GM12878 (cell line): Measurements from ENCODE around the gene ATP2A2. TPM values are rescaled to one million over a fixed set of nuclear protein-coding genes. Genes with fewer than 3 reads are reported as not detected.

ENCODE experiments used
- ATAC-seq: fragments of 200-7000 bp; cut with Tn5 transposase; 3 replicates; pipeline ENCODE4 v1.9.1; 2020; ENCODE audit warnings: mild to moderate bottlenecking, moderate library complexity
- BruUV-seq: library from RNA; stranded (reverse); fragments of 400-500 nt; replicated peaks from 2 replicates; lab custom pipeline; 2021; lab: Mats Ljungman, UMichigan
- CTCF ChIA-PET: fragments of 300-600 bp; sonication (Branson Sonifier 250); formaldehyde crosslinking; extraction: SDS; loops from one replicate; lab custom pipeline; 2021; ENCODE audit warnings: inconsistent platforms; lab: Yijun Ruan, JAX
- POLR2A ChIA-PET: fragments of 350-600 bp; formaldehyde crosslinking; extraction: SDS; loops from one replicate; lab custom pipeline; 2021; ENCODE audit warnings: inconsistent platforms; lab: Charles Lee
- RAD21 ChIA-PET: fragments of 300-600 bp; sonication (Branson Sonifier 250); formaldehyde crosslinking; loops from one replicate; lab custom pipeline; 2023; ENCODE audit warnings: antibody characterized with exemption; ENCODE audit not compliant: unreplicated experiment; lab: Charles Lee
- SMC1A ChIA-PET: fragments of 300-600 bp; sonication (Branson Sonifier 250); formaldehyde crosslinking; loops from one replicate; lab custom pipeline; 2023; ENCODE audit not compliant: unreplicated experiment, uncharacterized antibody; lab: Charles Lee
- DNase-seq: peaks from one replicate; pipeline ENCODE4 v3.0.0-alpha.2; 2011; ENCODE audit warnings: low read depth, low spot score
- FAIRE-seq: peaks from 3 replicates; lab custom pipeline; 2011; peaks lifted over from hg19 to GRCh38; lab: Jason Lieb, UNC
- H2AFZ ChIP-seq: 2 replicates; pipeline ENCODE4 v1.6.0; 2011; ENCODE audit warnings: low read depth, low read length, control low read depth; ENCODE audit not compliant: control insufficient read depth
- H3K27ac ChIP-seq: 2 replicates; pipeline ENCODE4 v1.5.1; 2011; ENCODE audit warnings: control low read depth; ENCODE audit not compliant: control insufficient read depth, insufficient read depth
- H3K27me3 ChIP-seq, 2 experiments: replicated peaks in 1 of 2; 2 replicates each; pipeline versions ENCODE4 v1.6.0 to v1.6.1; 2011; ENCODE audit warnings: low read length in 1 of 2; ENCODE audit not compliant: control insufficient read depth in 2 of 2, insufficient read depth in 2 of 2
- H3K36me3 ChIP-seq, 2 experiments: 2 replicates each; pipeline ENCODE4 v1.5.1; 2011; ENCODE audit warnings: low read length in 1 of 2; ENCODE audit not compliant: control insufficient read depth in 2 of 2, insufficient read depth in 2 of 2
- H3K4me1 ChIP-seq: 2 replicates; pipeline ENCODE4 v1.6.1; 2011; ENCODE audit warnings: mild to moderate bottlenecking, low read length, moderate library complexity, mixed read lengths; ENCODE audit not compliant: control insufficient read depth, insufficient read depth
- H3K4me2 ChIP-seq: 2 replicates; pipeline ENCODE4 v1.6.0; 2011; ENCODE audit warnings: control low read depth; ENCODE audit not compliant: control insufficient read depth, insufficient read depth
- H3K4me3 ChIP-seq: fragments of 200-600 bp; sonication (generic); 2 replicates; pipeline ENCODE4 v1.5.1; 2016
- H3K79me2 ChIP-seq: 2 replicates; pipeline ENCODE4 v1.6.0; 2011; ENCODE audit warnings: low read length; ENCODE audit not compliant: control insufficient read depth, insufficient read depth
- H3K9ac ChIP-seq: 2 replicates; pipeline ENCODE4 v1.8.0; 2011; ENCODE audit warnings: low read length, control low read depth, mixed read lengths; ENCODE audit not compliant: control insufficient read depth, insufficient read depth
- H3K9me3 ChIP-seq: replicated peaks from 3 replicates; pipeline ENCODE4 v1.5.1; 2011; ENCODE audit warnings: mild to moderate bottlenecking, low read length; ENCODE audit not compliant: control insufficient read depth, insufficient read depth
- H4K20me1 ChIP-seq: 2 replicates; pipeline ENCODE4 v1.6.0; 2011; ENCODE audit not compliant: control insufficient read depth, insufficient read depth
- BMI1 ChIP-seq: fragments of 450-650 bp; IDR thresholded peaks from 2 replicates; pipeline ENCODE4 v1.6.1; 2016; ENCODE audit warnings: mild to moderate bottlenecking, moderate library complexity, borderline replicate concordance
- CEBPB ChIP-seq, 2 experiments: fragments of 150-350 bp in 1 of 2; IDR thresholded peaks; 2 replicates each; pipeline ENCODE4 v1.6.1; 2012 to 2014; ENCODE audit warnings: low read depth in 2 of 2, low read length in 2 of 2, borderline replicate concordance in 1 of 2, inconsistent platforms in 1 of 2
- CHD1 ChIP-seq: IDR thresholded peaks from 2 replicates; pipeline ENCODE4 v1.6.1; 2012; ENCODE audit warnings: low read depth, low read length, improper control_type of control experiment
- HCFC1 ChIP-seq: fragments of 150-350 bp; IDR thresholded peaks from 2 replicates; pipeline ENCODE4 v1.6.1; 2014; ENCODE audit warnings: low read length
- IKZF2 ChIP-seq, 2 experiments: fragments of 450-650 bp; IDR thresholded peaks; 2 replicates each; pipeline ENCODE4 v1.6.1; 2017; ENCODE audit warnings: mild to moderate bottlenecking in 2 of 2, moderate library complexity in 2 of 2
- IRF4 ChIP-seq: IDR thresholded peaks from 2 replicates; pipeline ENCODE4 v1.6.1; 2011; ENCODE audit warnings: low read depth, low read length
- MTA2 ChIP-seq: fragments of 450-650 bp; IDR thresholded peaks from 2 replicates; pipeline ENCODE4 v1.6.1; 2016; ENCODE audit warnings: low read depth, mild to moderate bottlenecking, moderate library complexity
- PAX5 ChIP-seq: IDR thresholded peaks from 2 replicates; pipeline ENCODE4 v1.6.1; 2011; ENCODE audit warnings: low read depth, low read length, borderline replicate concordance
- POLR2AphosphoS2 ChIP-seq: IDR thresholded peaks from 2 replicates; pipeline ENCODE4 v1.6.1; 2011; ENCODE audit warnings: low read depth, mild to moderate bottlenecking, low read length, improper control_type of control experiment, moderate library complexity
- SPI1 ChIP-seq: IDR thresholded peaks from 2 replicates; pipeline ENCODE4 v1.6.1; 2011; ENCODE audit warnings: low read depth, mild to moderate bottlenecking, low read length, moderate library complexity, borderline replicate concordance; ENCODE audit not compliant: insufficient read depth
- SREBF2 ChIP-seq: IDR thresholded peaks from 2 replicates; pipeline ENCODE4 v1.6.1; 2012; ENCODE audit warnings: mild to moderate bottlenecking, low read length
- YY1 ChIP-seq: IDR thresholded peaks from 2 replicates; pipeline ENCODE4 v1.6.1; 2011; ENCODE audit warnings: low read depth, mild to moderate bottlenecking, low read length
- WGBS: methylation state at CpG from one replicate; pipeline ENCODE4 v1.1.6; 2016; ENCODE audit warnings: low lambda C conversion rate; ENCODE audit not compliant: insufficient replicate concordance, insufficient coverage; ENCODE audit errors: missing lambda C conversion rate; 5-methylcytosine and 5-hydroxymethylcytosine counted together
- in situ Hi-C: fragments of 300-500 bp; cut with MboI; formaldehyde crosslinking; loops from 9 replicates; pipeline ENCODE4 v1.14.3; 2018; ENCODE audit warnings: mixed read lengths
- intact Hi-C: fragments of 100-400 bp; cut with micrococcal nuclease; formaldehyde crosslinking; loops from one replicate; pipeline ENCODE4 v1.14.2; 2022; ENCODE audit not compliant: unreplicated experiment
- polyA plus RNA-seq, 11 experiments: library from polyadenylated mRNA; depleted of rRNA in 4 of 11; unstranded in 6 of 11; stranded (reverse) in 5 of 11; fragments of >200 nt; fragmentation: Nextera tagmentation in 4 of 11; fragmentation: Illumina TruSeq in 1 of 11; extraction: Ambion mirVana in 4 of 11; extraction: Trizol in 1 of 11; gene quantifications; 1 replicate in 1 of 11; 2 replicates in 10 of 11; pipeline versions ENCODE4 v1.2.1 to v1.2.3, GENCODE V29; 2011 to 2016; ENCODE audit warnings: inconsistent platforms in 2 of 11, missing spikeins in 2 of 11, low read depth in 1 of 11
- total RNA-seq, 4 experiments: library from RNA; depleted of rRNA in 3 of 4; stranded (reverse); fragments of >200 nt in 3 of 4; fragmentation: Illumina TruSeq in 1 of 4; extraction: Trizol in 1 of 4; gene quantifications; 2 replicates each; pipeline versions ENCODE4 v1.2.1 to v1.2.3, GENCODE V29; 2013 to 2021
- TF ChIP-seq, protein P1 (sequence below): fragments of 450-650 bp; IDR thresholded peaks from 2 replicates; pipeline ENCODE4 v1.6.1; 2017; ENCODE audit warnings: mild to moderate bottlenecking, low read depth, inconsistent platforms; ENCODE audit not compliant: poor library complexity, severe bottlenecking
- TF ChIP-seq, protein P2 (sequence below): IDR thresholded peaks from 2 replicates; pipeline ENCODE4 v1.6.1; 2012; ENCODE audit warnings: low read depth, low read length, improper control_type of control experiment

ATP2A2 gene
- total and polyA plus RNA-seq, 10 of the 15 experiments (the other 5 are each of a cell fraction or from before 2014, with no cell fraction given) = 3.7 to 133 (median 34.4) TPM

DNA sequence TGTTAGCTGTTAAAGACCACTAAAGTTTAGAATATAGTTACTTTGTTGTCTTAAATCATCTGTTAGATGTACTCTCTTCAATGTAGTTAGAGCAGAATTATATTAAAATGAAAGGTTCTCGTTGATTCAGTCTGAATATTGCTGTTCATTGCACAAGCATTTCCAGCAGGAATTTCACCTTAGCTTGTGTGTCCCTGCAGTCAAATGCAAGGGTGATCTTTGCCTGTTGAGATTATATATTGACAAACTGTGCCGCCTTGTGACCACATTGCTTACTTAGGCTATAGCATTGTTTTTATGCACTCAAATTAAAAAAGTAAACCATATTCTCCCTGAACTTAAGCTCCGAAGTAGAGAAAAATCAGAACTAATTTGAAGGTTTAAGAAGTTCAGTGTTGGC is 39.5 kb downstream of the ATP2A2 start (continued):
- TF ChIP-seq IKZF2 (IDR thresholded peaks at IDR 0.05) (no peak), HCFC1 (no peak)

DNA sequence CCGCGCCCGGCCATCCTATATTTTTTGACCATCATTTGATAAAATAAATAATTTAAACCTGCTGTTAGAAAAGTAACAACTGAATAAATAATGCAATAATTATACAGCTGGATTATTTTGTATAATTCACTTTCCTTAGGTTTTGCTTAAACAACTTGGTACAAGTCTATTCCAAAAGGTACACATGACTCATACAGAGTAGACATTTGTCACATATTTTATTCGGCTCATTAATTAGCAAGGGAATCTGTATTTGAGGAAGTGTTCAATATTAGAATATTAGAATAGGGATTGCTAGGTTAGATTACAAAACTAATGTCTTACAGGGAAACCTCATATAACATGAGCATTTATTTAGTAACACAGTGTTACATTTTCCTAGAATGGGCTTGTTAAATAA is 48.7 kb downstream of the ATP2A2 start:
- in situ Hi-C loops = no loop called here
- POLR2A ChIA-PET = interaction anchor here (1.4 kb wide), 1 partner anchor 11 kb away, joined by 3 read pairs; no protein-coding TSS in a partner anchor

DNA sequence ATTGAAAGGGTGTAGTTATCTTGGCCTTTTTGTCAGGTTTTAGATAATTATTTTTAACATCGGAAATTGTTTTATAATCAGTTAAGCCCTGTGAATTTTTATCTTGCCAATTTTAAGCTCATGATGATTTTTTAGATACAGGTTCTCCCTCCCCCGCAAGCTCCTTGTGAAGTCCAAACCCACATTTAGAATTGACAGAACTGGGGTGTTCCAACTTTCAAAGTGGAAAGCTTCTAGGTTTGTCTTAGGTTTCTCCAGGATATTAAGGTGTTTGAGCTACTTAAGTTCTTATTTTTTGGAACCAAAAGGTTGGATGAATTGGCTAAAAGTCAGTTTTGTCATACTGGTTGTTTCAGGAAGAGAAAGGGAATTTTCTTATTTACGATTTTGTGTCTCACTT is 49.1 kb downstream of the ATP2A2 start:
- Histone ChIP-seq H3K4me1 (no peaks in the 10 kb centered on the region), H4K20me1 (no peaks in the 10 kb centered on the region), H3K4me3 (no peak overlapping the region), H3K79me2 (peaks cover 1% of the 10 kb centered on the region), H3K9ac (no peak overlapping the region), H3K9me3 (no peaks in the 10 kb centered on the region), H3K27ac (no peak overlapping the region), H3K36me3 (peaks cover 27 to 46% of the 10 kb centered on the region in 2 experiments), H3K27me3 (no peaks in the 10 kb centered on the region), H2AFZ (no peak overlapping the region), H3K4me2 (no peak overlapping the region)
- ATAC-seq (no peak), FAIRE-seq (no peak), DNase-seq (no peak)
- no TSS peak for BruUV-seq
- WGBS = 81% methylated on average over 3 of the region's 3 CpGs
- ChIA-PET RAD21 (interaction anchor here (1.7 kb wide), 1 partner anchor 8 kb away, joined by 4 read pairs; no protein-coding TSS in a partner anchor), POLR2A (interaction anchor here (0.6 to 1.4 kb wide), 3 partner anchors 12 to 101 kb away, joined by 3 to 4 read pairs (median 3); no protein-coding TSS in a partner anchor), CTCF (interaction anchor here (0.6 to 3.0 kb wide), 7 partner anchors 8 to 101 kb away, joined by 3 to 14 read pairs (median 3); no protein-coding TSS in a partner anchor), SMC1A (interaction anchor here (1.0 to 1.7 kb wide), 6 partner anchors 9 to 101 kb away, joined by 3 to 7 read pairs (median 4); no protein-coding TSS in a partner anchor)
- intact Hi-C loops = no loop called here
- in situ Hi-C loops = no loop called here
- no peak for TF ChIP-seq PAX5
- no peak for TF ChIP-seq SPI1
- no peak for TF ChIP-seq POLR2AphosphoS2
- TF ChIP-seq IRF4 = no peak
- TF ChIP-seq, protein P1, sequence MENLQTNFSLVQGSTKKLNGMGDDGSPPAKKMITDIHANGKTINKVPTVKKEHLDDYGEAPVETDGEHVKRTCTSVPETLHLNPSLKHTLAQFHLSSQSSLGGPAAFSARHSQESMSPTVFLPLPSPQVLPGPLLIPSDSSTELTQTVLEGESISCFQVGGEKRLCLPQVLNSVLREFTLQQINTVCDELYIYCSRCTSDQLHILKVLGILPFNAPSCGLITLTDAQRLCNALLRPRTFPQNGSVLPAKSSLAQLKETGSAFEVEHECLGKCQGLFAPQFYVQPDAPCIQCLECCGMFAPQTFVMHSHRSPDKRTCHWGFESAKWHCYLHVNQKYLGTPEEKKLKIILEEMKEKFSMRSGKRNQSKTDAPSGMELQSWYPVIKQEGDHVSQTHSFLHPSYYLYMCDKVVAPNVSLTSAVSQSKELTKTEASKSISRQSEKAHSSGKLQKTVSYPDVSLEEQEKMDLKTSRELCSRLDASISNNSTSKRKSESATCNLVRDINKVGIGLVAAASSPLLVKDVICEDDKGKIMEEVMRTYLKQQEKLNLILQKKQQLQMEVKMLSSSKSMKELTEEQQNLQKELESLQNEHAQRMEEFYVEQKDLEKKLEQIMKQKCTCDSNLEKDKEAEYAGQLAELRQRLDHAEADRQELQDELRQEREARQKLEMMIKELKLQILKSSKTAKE = no peak
- TF ChIP-seq MTA2 = no peak
- TF ChIP-seq, protein P2, sequence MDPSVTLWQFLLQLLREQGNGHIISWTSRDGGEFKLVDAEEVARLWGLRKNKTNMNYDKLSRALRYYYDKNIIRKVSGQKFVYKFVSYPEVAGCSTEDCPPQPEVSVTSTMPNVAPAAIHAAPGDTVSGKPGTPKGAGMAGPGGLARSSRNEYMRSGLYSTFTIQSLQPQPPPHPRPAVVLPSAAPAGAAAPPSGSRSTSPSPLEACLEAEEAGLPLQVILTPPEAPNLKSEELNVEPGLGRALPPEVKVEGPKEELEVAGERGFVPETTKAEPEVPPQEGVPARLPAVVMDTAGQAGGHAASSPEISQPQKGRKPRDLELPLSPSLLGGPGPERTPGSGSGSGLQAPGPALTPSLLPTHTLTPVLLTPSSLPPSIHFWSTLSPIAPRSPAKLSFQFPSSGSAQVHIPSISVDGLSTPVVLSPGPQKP = no peak
- no peak for TF ChIP-seq BMI1

More for the DNA sequence above, 48.7 kb downstream of the ATP2A2 start:
- BruUV-seq = no TSS peak
- no peak overlapping the region for H3K9ac ChIP-seq
- no peak for FAIRE-seq
- H3K4me1 ChIP-seq = no peaks in the 10 kb centered on the region
- ATAC-seq = no peak
- SMC1A ChIA-PET = interaction anchor here (1.0 to 1.6 kb wide), 5 partner anchors 8 to 102 kb away, joined by 3 to 7 read pairs (median 4); no protein-coding TSS in a partner anchor
- no peak overlapping the region for H3K27ac ChIP-seq
- H2AFZ ChIP-seq = no peak overlapping the region
- peaks cover 23 to 43% of the 10 kb centered on the region in 2 experiments for H3K36me3 ChIP-seq
- no peak overlapping the region for H3K4me2 ChIP-seq
- DNase-seq = no peak
- intact Hi-C loops = no loop called here
- no peaks in the 10 kb centered on the region for H4K20me1 ChIP-seq
- H3K4me3 ChIP-seq = no peak overlapping the region
- CTCF ChIA-PET = interaction anchor here (1.0 to 3.0 kb wide), 4 partner anchors 8 to 102 kb away, joined by 3 to 14 read pairs (median 4); no protein-coding TSS in a partner anchor
- peaks cover 1% of the 10 kb centered on the region for H3K79me2 ChIP-seq
- RAD21 ChIA-PET = interaction anchor here (1.7 kb wide), 1 partner anchor 8 kb away, joined by 4 read pairs; no protein-coding TSS in a partner anchor
- WGBS = 97% methylated on average over 4 of the region's 4 CpGs
- no peak for TF ChIP-seq SREBF2
- TF ChIP-seq YY1 = no peak
- TF ChIP-seq HCFC1 = no peak
- TF ChIP-seq CEBPB (IDR thresholded peaks at IDR 0.05; ENCODE audit: borderline replicate concordance in 1 of 2, low read depth in 2 of 2, low read length in 2 of 2) = no peak
- TF ChIP-seq CHD1 = no peak
- H3K9me3 ChIP-seq = no peaks in the 10 kb centered on the region
- H3K27me3 ChIP-seq = no peaks in the 10 kb centered on the region
